AG09309 (cell line): ENCODE measurements around the gene ADAM15.

Experiments used
- DNase-seq: peaks from one replicate; pipeline ENCODE4 v3.0.0-alpha.2; 2010; ENCODE audit warnings: low read depth
- H3K4me3 ChIP-seq: 2 replicates; pipeline ENCODE4 v1.5.1; 2011; ENCODE audit warnings: mild to moderate bottlenecking, low read depth, low read length, moderate library complexity; ENCODE audit not compliant: control insufficient read depth
- TF ChIP-seq, protein P1 (sequence below): IDR thresholded peaks from 2 replicates; pipeline ENCODE4 v1.5.1; 2011; ENCODE audit warnings: mild to moderate bottlenecking, low read depth, low read length, inconsistent platforms; ENCODE audit not compliant: insufficient read depth, control insufficient read depth; ENCODE audit errors: missing control alignments

Gene ADAM15

DNA sequence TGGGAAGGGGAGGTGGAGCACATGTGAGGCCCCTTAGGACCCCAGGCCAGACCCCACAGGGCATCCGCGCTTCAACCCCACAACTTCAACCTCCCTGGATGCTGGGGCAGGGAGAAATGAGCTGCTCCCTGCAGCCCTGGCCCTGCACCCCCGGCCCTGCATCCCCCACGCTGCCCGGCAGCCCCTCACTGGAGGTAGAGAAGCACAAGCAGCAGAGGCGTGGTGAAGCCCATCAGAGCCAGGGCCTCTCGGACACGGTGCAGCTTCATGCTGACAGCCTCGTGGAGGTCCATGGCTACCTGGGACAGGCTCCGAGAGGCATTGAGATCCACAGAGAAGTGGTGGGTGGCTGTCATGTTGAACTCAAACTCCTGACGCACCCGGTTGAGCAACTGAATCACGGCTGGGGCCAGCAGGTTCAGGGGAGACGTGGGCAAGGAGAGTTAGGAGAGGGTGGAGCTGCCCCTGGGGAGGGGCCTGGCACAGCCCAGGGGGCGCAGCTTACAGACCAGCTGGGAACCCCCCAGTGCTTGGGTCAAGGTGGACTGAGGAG lies 20.8 kb upstream of the ADAM15 start:
- DNase-seq, result no peak
- H3K4me3 ChIP-seq, result no peak overlapping the region
- TF ChIP-seq, protein P1, sequence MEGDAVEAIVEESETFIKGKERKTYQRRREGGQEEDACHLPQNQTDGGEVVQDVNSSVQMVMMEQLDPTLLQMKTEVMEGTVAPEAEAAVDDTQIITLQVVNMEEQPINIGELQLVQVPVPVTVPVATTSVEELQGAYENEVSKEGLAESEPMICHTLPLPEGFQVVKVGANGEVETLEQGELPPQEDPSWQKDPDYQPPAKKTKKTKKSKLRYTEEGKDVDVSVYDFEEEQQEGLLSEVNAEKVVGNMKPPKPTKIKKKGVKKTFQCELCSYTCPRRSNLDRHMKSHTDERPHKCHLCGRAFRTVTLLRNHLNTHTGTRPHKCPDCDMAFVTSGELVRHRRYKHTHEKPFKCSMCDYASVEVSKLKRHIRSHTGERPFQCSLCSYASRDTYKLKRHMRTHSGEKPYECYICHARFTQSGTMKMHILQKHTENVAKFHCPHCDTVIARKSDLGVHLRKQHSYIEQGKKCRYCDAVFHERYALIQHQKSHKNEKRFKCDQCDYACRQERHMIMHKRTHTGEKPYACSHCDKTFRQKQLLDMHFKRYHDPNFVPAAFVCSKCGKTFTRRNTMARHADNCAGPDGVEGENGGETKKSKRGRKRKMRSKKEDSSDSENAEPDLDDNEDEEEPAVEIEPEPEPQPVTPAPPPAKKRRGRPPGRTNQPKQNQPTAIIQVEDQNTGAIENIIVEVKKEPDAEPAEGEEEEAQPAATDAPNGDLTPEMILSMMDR, result no peak

DNA sequence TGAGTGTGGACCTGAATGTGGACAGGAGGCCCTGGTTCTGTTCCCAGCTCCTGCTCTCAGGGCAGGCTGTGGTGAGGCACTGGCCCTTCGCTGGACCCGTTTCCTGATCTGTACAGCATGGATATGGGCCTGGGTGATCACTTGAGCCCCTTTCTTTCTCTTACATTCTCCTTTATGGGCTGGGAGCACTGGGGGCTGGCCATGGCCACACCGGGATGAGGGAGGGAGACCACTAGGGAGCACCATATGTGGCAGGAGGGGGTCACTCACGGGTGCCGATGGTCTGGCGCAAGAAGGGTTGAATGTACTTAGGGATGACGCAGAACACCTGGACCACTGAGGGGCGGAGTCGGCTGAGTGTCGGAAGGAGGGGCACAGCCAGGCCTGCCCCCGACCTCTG lies 20.2 kb upstream of the ADAM15 start:
- H3K4me3 ChIP-seq, result no peak overlapping the region
- TF ChIP-seq, protein P1, result no peak
- DNase-seq, result no peak

DNA sequence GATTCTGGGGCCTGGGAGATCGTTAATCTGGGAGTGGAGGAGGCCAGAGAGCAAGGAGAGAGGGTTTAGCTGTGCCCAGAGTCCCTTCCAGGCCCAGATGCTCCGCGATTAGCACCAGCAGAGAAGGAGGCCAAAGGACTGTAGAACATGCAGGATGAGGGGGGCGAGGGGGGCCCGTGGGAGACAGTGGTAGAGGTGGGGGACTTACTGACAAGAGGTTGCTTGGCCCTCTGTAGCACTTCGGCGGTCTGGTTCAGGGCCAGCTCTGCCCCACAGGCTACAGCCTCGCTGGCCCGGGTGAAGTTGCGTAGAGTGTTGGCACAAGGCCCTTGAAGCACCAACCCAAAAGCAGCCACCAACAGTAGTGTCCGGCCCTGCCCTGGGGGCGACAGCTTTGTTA lies 18.2 kb upstream of the ADAM15 start:
- no peak for DNase-seq
- TF ChIP-seq, protein P1, result no peak
- no peak overlapping the region for H3K4me3 ChIP-seq

DNA sequence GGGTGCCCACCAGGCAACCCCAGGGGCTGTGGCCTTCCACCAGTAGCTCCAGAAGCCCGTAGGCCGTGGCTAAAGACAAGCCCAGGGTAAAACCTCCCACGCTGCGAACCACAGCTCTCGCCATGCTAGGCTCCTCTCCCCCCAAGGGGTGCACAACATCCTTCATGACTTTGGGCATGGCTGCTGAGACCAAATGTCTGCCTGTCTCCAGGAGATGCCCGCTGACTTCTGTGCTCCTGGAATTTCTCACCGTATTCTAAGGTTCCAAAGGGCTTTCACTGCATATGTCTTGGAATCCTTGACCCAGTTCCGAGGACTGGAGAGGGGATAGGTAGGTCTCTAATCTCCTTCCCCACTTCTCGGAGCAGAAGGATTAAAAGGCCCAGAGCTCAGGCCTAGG lies 17.6 kb upstream of the ADAM15 start, which contains the start of the genes DCST1 and DCST2:
DCST1 (plus strand) TSS at position 301 of the 400 bp plus-strand sequence. CDS start 213 bp downstream, outside the sequence.
DCST2 (minus strand) TSS at position 258 of the 400 bp plus-strand sequence; CDS start at position 178, 80 bp downstream.
- TF ChIP-seq, protein P1, result no peak
- DNase-seq, result no peak
- no peak within 1 kb of the TSS for H3K4me3 ChIP-seq

DNA sequence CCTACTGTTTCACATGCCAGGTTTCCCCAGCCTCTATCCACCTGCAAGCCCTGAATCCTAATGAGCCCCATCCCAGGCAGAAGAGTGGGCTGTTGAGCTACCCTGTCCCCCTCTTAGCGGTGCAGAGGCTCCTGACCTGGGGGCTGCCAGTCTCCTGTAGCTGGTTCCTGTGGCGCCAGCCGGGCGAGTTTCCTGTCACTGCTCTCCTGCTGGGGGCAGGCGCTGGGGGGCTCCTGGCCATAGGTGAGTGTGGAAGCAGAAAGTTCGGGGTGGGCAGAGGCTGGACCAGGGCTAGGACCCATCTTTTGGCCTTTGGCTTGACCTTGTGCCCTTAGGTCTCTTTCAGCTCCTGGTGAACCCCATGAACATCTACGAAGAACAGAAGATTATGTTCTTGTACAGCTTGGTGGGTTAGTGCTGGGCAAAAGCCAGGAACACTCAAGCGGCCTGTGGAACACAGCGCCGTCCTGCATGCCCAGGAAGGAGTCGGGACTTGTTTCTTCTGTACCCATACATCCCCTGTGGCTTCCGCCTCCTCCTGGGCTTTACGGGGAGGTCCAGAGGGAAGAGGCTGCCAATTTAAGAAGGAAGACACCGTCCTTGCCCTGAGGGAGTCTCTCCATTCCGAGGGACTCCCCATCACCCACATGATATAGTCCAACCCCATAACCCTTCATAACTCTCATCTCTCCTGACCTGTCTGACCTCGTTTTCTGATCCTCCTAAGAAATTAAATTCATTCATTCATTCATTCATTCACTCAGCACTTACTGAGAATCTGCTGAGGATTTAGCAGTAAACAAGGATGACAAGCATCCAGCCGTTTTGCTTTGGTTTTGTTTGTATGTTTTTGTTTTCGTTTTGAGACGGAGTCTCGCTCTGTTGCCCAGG lies 16.6 kb upstream of the ADAM15 start:
- DNase-seq, result no peak
- no peak overlapping the region for H3K4me3 ChIP-seq
- TF ChIP-seq, protein P1, result no peak

DNA sequence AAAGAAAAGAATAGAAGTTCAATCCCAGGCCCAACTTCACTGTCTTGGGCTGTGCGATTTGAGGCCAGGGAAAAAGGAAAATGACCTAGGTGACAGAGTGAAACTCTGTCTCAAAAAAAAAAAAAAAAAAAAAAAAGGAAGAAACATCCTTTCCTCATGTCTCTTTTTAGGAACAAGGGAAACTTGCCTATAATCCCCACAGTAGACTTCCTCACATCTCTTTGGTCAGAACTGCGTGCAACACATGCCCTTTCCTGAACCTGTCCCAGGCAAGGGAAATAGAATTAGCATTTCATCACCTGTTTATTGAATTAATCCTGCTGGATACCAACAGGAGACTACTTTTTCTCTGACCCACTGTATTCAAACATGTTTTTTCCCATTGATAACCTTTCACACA lies 15.2 kb upstream of the ADAM15 start:
- TF ChIP-seq, protein P1, result no peak
- no peak for DNase-seq
- no peak overlapping the region for H3K4me3 ChIP-seq
